ENCODE measurements around the gene POC1A. TPM values are rescaled to one million over a fixed set of nuclear protein-coding genes. Genes with fewer than 3 reads are reported as not detected.

Gene POC1A
- total and polyA plus RNA-seq, 9 of the 15 experiments (the other 6 are each of a cell fraction or from before 2014, with no cell fraction given): 7.2 to 17.5 (median 12.1) TPM

- TF ChIP-seq CGGBP1 (CRISPR knock-in tag; IDR thresholded peaks at IDR 0.05) (no peak), ATF4 (CRISPR knock-in tag; IDR thresholded peaks at IDR 0.05) (no peak), HDAC8 (tag; IDR thresholded peaks at IDR 0.05) (no peak), ZNF609 (CRISPR knock-in tag; IDR thresholded peaks at IDR 0.05; ENCODE audit: borderline replicate concordance) (no peak), ZNF175 (CRISPR knock-in tag; IDR thresholded peaks at IDR 0.05; ENCODE audit: low read depth) (no peak)
Measured at GRCh38 chr3:52121813-52122212, 32.4 kb downstream of the POC1A start (continued).

Measured in K562 (cell line).